ENCODE data around the gene RIN2.

RIN2 gene

GRCh38 chr20:19770375-19770774 lies 12.3 kb downstream of the RIN2 start:
- TF ChIP-seq CTCF (IDR thresholded peaks at IDR 0.05) = no peak
- no peak for DNase-seq (ENCODE audit: low spot score)
- no peak overlapping the region for H3K27ac ChIP-seq
- H3K4me3 ChIP-seq = no peak overlapping the region

- TF ChIP-seq CTCF (IDR thresholded peaks at IDR 0.05) = no peak
- H3K4me3 ChIP-seq = no peak overlapping the region
- H3K27ac ChIP-seq = no peak overlapping the region
- DNase-seq (ENCODE audit: low spot score) = no peak
These were observed 13.0 kb downstream of the RIN2 start for GRCh38 chr20:19771031-19771430.

GRCh38 chr20:19773471-19773870 lies 15.4 kb downstream of the RIN2 start:
- Histone ChIP-seq H3K4me3 (no peak overlapping the region), H3K27ac (no peak overlapping the region)
- no peak for DNase-seq (ENCODE audit: low spot score)
- no peak for TF ChIP-seq CTCF (IDR thresholded peaks at IDR 0.05)

GRCh38 chr20:19774135-19774933 lies 16.3 kb downstream of the RIN2 start:
- no peak overlapping the region for H3K4me3 ChIP-seq
- no peak overlapping the region for H3K27ac ChIP-seq
- no peak for TF ChIP-seq CTCF (IDR thresholded peaks at IDR 0.05)
- DNase-seq (ENCODE audit: low spot score) = no peak

- no peak for TF ChIP-seq CTCF (IDR thresholded peaks at IDR 0.05)
- H3K4me3 ChIP-seq = no peak overlapping the region
- no peak for DNase-seq (ENCODE audit: low spot score)
- no peak overlapping the region for H3K27ac ChIP-seq
These were observed 17.5 kb downstream of the RIN2 start for GRCh38 chr20:19775353-19776253.

GRCh38 chr20:19777315-19777714 lies 19.3 kb downstream of the RIN2 start:
- Histone ChIP-seq H3K4me3 (no peak overlapping the region), H3K27ac (peak overlapping the region in 1 of 2 donors; percentile 14)
- no peak for TF ChIP-seq CTCF (IDR thresholded peaks at IDR 0.05)
- no peak for DNase-seq (ENCODE audit: low spot score)

Measured in coronary artery (tissue), 2 donors.